ENCODE results near the gene FFAR1. TPM values are rescaled to one million over a fixed set of nuclear protein-coding genes. Genes with fewer than 3 reads are reported as not detected.

Gene FFAR1
- total RNA-seq, 1 experiment from 2014 or later: 0.44 TPM

- peak overlapping the region; percentile 97 for H3K27ac ChIP-seq
- ChIA-PET POLR2A (ENCODE audit: unreplicated experiment) (interaction anchor here (0.6 to 0.8 kb wide), 2 partner anchors 10 to 688 kb away, joined by 3 to 5 read pairs; no protein-coding TSS in a partner anchor), CTCF (interaction anchor here (1.4 kb wide), 1 partner anchor 10 kb away, joined by 4 read pairs; no protein-coding TSS in a partner anchor)
- H3K27me3 ChIP-seq (ENCODE audit: insufficient read depth, low read depth): no peaks in the 10 kb centered on the region
- peaks cover 36% of the 10 kb centered on the region for H3K79me2 ChIP-seq (ENCODE audit: low read depth)
- TF ChIP-seq EZH2 (IDR thresholded peaks at IDR 0.05; ENCODE audit: low read depth): no peak
- no peak for TF ChIP-seq CTCF (conservative IDR thresholded peaks at IDR 0.05)
- peaks cover 49% of the 10 kb centered on the region for H3F3A ChIP-seq (ENCODE audit: insufficient read depth, low read depth)
- H3K4me1 ChIP-seq (replicated peaks; ENCODE audit: insufficient read depth): peaks cover 61% of the 10 kb centered on the region
- H2AFZ ChIP-seq: 0 out of 2 replicates have a peak overlapping the region, but pooled peaks have one; percentile 41
- intact Hi-C loops (cut with micrococcal nuclease; ENCODE audit: unreplicated experiment): loop anchor here (1.0 to 5.0 kb wide), 2 partner anchors 10 to 158 kb away; no protein-coding TSS in a partner anchor
- no peak for DNase-seq
- BruUV-seq (replicated peaks): no TSS peak
- H4K20me1 ChIP-seq (ENCODE audit: insufficient read depth): no peaks in the 10 kb centered on the region
- H3K9me2 ChIP-seq (ENCODE audit: insufficient read depth): no peaks in the 10 kb centered on the region
- H3K4me2 ChIP-seq: peak overlapping the region; percentile 99
- H3K9me3 ChIP-seq (ENCODE audit: insufficient read depth, low read depth): no peaks in the 10 kb centered on the region
- H3K36me3 ChIP-seq (ENCODE audit: low read depth): peaks cover 19% of the 10 kb centered on the region
- H3K4me3 ChIP-seq: peak overlapping the region; percentile 86; the same call in 1 of the 2 replicates
These were observed 38.8 kb upstream of the FFAR1 start for GRCh38 chr19:35308910-35309309.

GRCh38 chr19:35309481-35310279 is 38.0 kb upstream of the FFAR1 start:
- no peaks in the 10 kb centered on the region for H3K9me3 ChIP-seq (ENCODE audit: insufficient read depth, low read depth)
- H3K4me2 ChIP-seq: peak overlapping the region; percentile 99
- H3K4me3 ChIP-seq: peak overlapping the region; percentile 86
- H3K4me1 ChIP-seq (replicated peaks; ENCODE audit: insufficient read depth): peaks cover 69% of the 10 kb centered on the region
- peak; percentile 89 to 98 for DNase-seq
- peaks cover 25% of the 10 kb centered on the region for H3K36me3 ChIP-seq (ENCODE audit: low read depth)
- intact Hi-C loops (cut with micrococcal nuclease; ENCODE audit: unreplicated experiment): loop anchor here (1.0 to 10.0 kb wide), 3 partner anchors 10 to 625 kb away; partner anchors contain the start of gene LRFN3
- ChIA-PET POLR2A (ENCODE audit: unreplicated experiment) (interaction anchor here (0.6 to 0.8 kb wide), 3 partner anchors 10 to 687 kb away, joined by 3 to 5 read pairs (median 4); no protein-coding TSS in a partner anchor), CTCF (interaction anchor here (1.4 kb wide), 1 partner anchor 9 kb away, joined by 4 read pairs; no protein-coding TSS in a partner anchor)
- H3K27ac ChIP-seq: peak overlapping the region; percentile 97
- H3K9me2 ChIP-seq (ENCODE audit: insufficient read depth): no peaks in the 10 kb centered on the region
- no peak for TF ChIP-seq CTCF (conservative IDR thresholded peaks at IDR 0.05)
- TF ChIP-seq EZH2 (IDR thresholded peaks at IDR 0.05; ENCODE audit: low read depth): no peak
- peaks cover 42% of the 10 kb centered on the region for H3K79me2 ChIP-seq (ENCODE audit: low read depth)
- H4K20me1 ChIP-seq (ENCODE audit: insufficient read depth): no peaks in the 10 kb centered on the region
- H3K27me3 ChIP-seq (ENCODE audit: insufficient read depth, low read depth): no peaks in the 10 kb centered on the region
- BruUV-seq (replicated peaks): TSS peak; percentile 50
- 0 out of 2 replicates have a peak overlapping the region, but pooled peaks have one; percentile 41 for H2AFZ ChIP-seq
- peaks cover 56% of the 10 kb centered on the region for H3F3A ChIP-seq (ENCODE audit: insufficient read depth, low read depth)

GRCh38 chr19:35310331-35310730 is 37.4 kb upstream of the FFAR1 start:
- intact Hi-C loops (cut with micrococcal nuclease; ENCODE audit: unreplicated experiment): loop anchor here (10.0 kb wide), 1 partner anchor 624 kb away; the partner anchor contains the start of gene LRFN3
- ChIA-PET POLR2A (ENCODE audit: unreplicated experiment) (no interaction called here), CTCF (no interaction called here)
- Histone ChIP-seq H3K4me3 (peak overlapping the region; percentile 86), H3K4me2 (peak overlapping the region; percentile 99), H3K36me3 (ENCODE audit: low read depth) (peaks cover 28% of the 10 kb centered on the region), H4K20me1 (ENCODE audit: insufficient read depth) (no peaks in the 10 kb centered on the region), H3K9me3 (ENCODE audit: insufficient read depth, low read depth) (no peaks in the 10 kb centered on the region), H3K9me2 (ENCODE audit: insufficient read depth) (no peaks in the 10 kb centered on the region), H3K79me2 (ENCODE audit: low read depth) (peaks cover 46% of the 10 kb centered on the region), H3K4me1 (replicated peaks; ENCODE audit: insufficient read depth) (peaks cover 74% of the 10 kb centered on the region), H3K27ac (peak overlapping the region; percentile 97), H2AFZ (no peak overlapping the region), H3F3A (ENCODE audit: insufficient read depth, low read depth) (peaks cover 62% of the 10 kb centered on the region), H3K27me3 (ENCODE audit: insufficient read depth, low read depth) (no peaks in the 10 kb centered on the region)
- DNase-seq: peak; percentile 37 to 63
- no TSS peak for BruUV-seq (replicated peaks)
- TF ChIP-seq CTCF (conservative IDR thresholded peaks at IDR 0.05): no peak
- TF ChIP-seq EZH2 (IDR thresholded peaks at IDR 0.05; ENCODE audit: low read depth): no peak

All from PC-9 (cell line).